ENCODE measurements around the gene HOXD9.

The HOXD9 gene

GRCh38 chr2:176118601-176119339 lies 3.7 kb upstream of the HOXD9 start:
- Histone ChIP-seq H3K9ac (ENCODE audit: insufficient read length, low read depth) (peak overlapping the region; percentile 36), H3K27me3 (ENCODE audit: insufficient read depth, insufficient read length) (peaks cover 99% of the 10 kb centered on the region), H3K36me3 (ENCODE audit: insufficient read depth, insufficient read length, low read length) (peaks cover 9% of the 10 kb centered on the region), H3K4me1 (ENCODE audit: insufficient read depth, insufficient read length) (peaks cover 5% of the 10 kb centered on the region), H3K9me3 (ENCODE audit: insufficient read depth, low read length) (peaks cover 10% of the 10 kb centered on the region; the same call in 1 of the 2 replicates), H3K4me3 (ENCODE audit: insufficient read length, low read depth) (no peak overlapping the region)
- TF ChIP-seq YY1 (IDR thresholded peaks at IDR 0.05; ENCODE audit: insufficient read depth, insufficient read length) (no peak), ZNF274 (IDR thresholded peaks at IDR 0.05; ENCODE audit: low read depth, low read length) (no peak), SUZ12 (IDR thresholded peaks at IDR 0.05; ENCODE audit: extremely low read depth, insufficient read depth, insufficient read length) (no peak)
- DNase-seq (ENCODE audit: low read depth, low spot score) = no peak

- Histone ChIP-seq H3K36me3 (ENCODE audit: insufficient read depth, insufficient read length, low read length) (peaks cover 9% of the 10 kb centered on the region), H3K27me3 (ENCODE audit: insufficient read depth, insufficient read length) (peaks cover 99% of the 10 kb centered on the region), H3K9me3 (ENCODE audit: insufficient read depth, low read length) (peaks cover 10% of the 10 kb centered on the region; the same call in 1 of the 2 replicates), H3K4me3 (ENCODE audit: insufficient read length, low read depth) (no peak overlapping the region), H3K9ac (ENCODE audit: insufficient read length, low read depth) (no peak overlapping the region), H3K4me1 (ENCODE audit: insufficient read depth, insufficient read length) (peaks cover 5% of the 10 kb centered on the region)
- DNase-seq (ENCODE audit: low read depth, low spot score) = no peak
- TF ChIP-seq SUZ12 (IDR thresholded peaks at IDR 0.05; ENCODE audit: extremely low read depth, insufficient read depth, insufficient read length) (no peak), ZNF274 (IDR thresholded peaks at IDR 0.05; ENCODE audit: low read depth, low read length) (no peak), YY1 (IDR thresholded peaks at IDR 0.05; ENCODE audit: insufficient read depth, insufficient read length) (no peak)
These were observed 1.9 kb upstream of the HOXD9 start for GRCh38 chr2:176120364-176121189.

GRCh38 chr2:176121190-176122051 lies 1.1 kb upstream of the HOXD9 start:
- Histone ChIP-seq H3K9me3 (ENCODE audit: insufficient read depth, low read length) (peaks cover 10% of the 10 kb centered on the region; the same call in 1 of the 2 replicates), H3K9ac (ENCODE audit: insufficient read length, low read depth) (no peak overlapping the region), H3K4me3 (ENCODE audit: insufficient read length, low read depth) (no peak overlapping the region), H3K4me1 (ENCODE audit: insufficient read depth, insufficient read length) (peaks cover 3% of the 10 kb centered on the region), H3K27me3 (ENCODE audit: insufficient read depth, insufficient read length) (peaks cover 99% of the 10 kb centered on the region), H3K36me3 (ENCODE audit: insufficient read depth, insufficient read length, low read length) (peaks cover 9% of the 10 kb centered on the region)
- no peak for TF ChIP-seq ZNF274 (IDR thresholded peaks at IDR 0.05; ENCODE audit: low read depth, low read length)
- TF ChIP-seq SUZ12 (IDR thresholded peaks at IDR 0.05; ENCODE audit: extremely low read depth, insufficient read depth, insufficient read length) = peak; percentile 98
- no peak for TF ChIP-seq YY1 (IDR thresholded peaks at IDR 0.05; ENCODE audit: insufficient read depth, insufficient read length)
- no peak for DNase-seq (ENCODE audit: low read depth, low spot score)

- peaks cover 5% of the 10 kb centered on the region for H3K36me3 ChIP-seq (ENCODE audit: insufficient read depth, insufficient read length, low read length)
- peaks cover 99% of the 10 kb centered on the region for H3K27me3 ChIP-seq (ENCODE audit: insufficient read depth, insufficient read length)
- no peak overlapping the region for H3K9ac ChIP-seq (ENCODE audit: insufficient read length, low read depth)
- peak; percentile 32 for TF ChIP-seq SUZ12 (IDR thresholded peaks at IDR 0.05; ENCODE audit: extremely low read depth, insufficient read depth, insufficient read length)
- TF ChIP-seq ZNF274 (IDR thresholded peaks at IDR 0.05; ENCODE audit: low read depth, low read length) = no peak
- no peak for DNase-seq (ENCODE audit: low read depth, low spot score)
- peaks cover 3% of the 10 kb centered on the region for H3K4me1 ChIP-seq (ENCODE audit: insufficient read depth, insufficient read length)
- peaks cover 4% of the 10 kb centered on the region; the same call in 1 of the 2 replicates for H3K9me3 ChIP-seq (ENCODE audit: insufficient read depth, low read length)
- H3K4me3 ChIP-seq (ENCODE audit: insufficient read length, low read depth) = peak overlapping the region; percentile 55
These were observed 352 bp upstream of the HOXD9 start for GRCh38 chr2:176122052-176122682.

- Histone ChIP-seq H3K4me3 (ENCODE audit: insufficient read length, low read depth) (peak overlapping the region; percentile 55), H3K9me3 (ENCODE audit: insufficient read depth, low read length) (no peaks in the 10 kb centered on the region; the same call in 1 of the 2 replicates), H3K36me3 (ENCODE audit: insufficient read depth, insufficient read length, low read length) (no peaks in the 10 kb centered on the region), H3K9ac (ENCODE audit: insufficient read length, low read depth) (no peak overlapping the region), H3K4me1 (ENCODE audit: insufficient read depth, insufficient read length) (peaks cover 3% of the 10 kb centered on the region), H3K27me3 (ENCODE audit: insufficient read depth, insufficient read length) (peaks cover 99% of the 10 kb centered on the region)
- TF ChIP-seq SUZ12 (IDR thresholded peaks at IDR 0.05; ENCODE audit: extremely low read depth, insufficient read depth, insufficient read length) = peak; percentile 80
- TF ChIP-seq YY1 (IDR thresholded peaks at IDR 0.05; ENCODE audit: insufficient read depth, insufficient read length) = no peak
- no peak for DNase-seq (ENCODE audit: low read depth, low spot score)
These were observed 1.0 kb downstream of the HOXD9 start for GRCh38 chr2:176123411-176124109.
